ENCODE data around the gene DNAJC17. TPM values are rescaled to one million over a fixed set of nuclear protein-coding genes. Genes with fewer than 3 reads are reported as not detected.

DNAJC17 gene
- total and polyA plus RNA-seq, 2 of the 13 experiments (the other 11 are each of a cell fraction or from before 2014, with no cell fraction given) = 22.2 to 26.5 TPM

DNA sequence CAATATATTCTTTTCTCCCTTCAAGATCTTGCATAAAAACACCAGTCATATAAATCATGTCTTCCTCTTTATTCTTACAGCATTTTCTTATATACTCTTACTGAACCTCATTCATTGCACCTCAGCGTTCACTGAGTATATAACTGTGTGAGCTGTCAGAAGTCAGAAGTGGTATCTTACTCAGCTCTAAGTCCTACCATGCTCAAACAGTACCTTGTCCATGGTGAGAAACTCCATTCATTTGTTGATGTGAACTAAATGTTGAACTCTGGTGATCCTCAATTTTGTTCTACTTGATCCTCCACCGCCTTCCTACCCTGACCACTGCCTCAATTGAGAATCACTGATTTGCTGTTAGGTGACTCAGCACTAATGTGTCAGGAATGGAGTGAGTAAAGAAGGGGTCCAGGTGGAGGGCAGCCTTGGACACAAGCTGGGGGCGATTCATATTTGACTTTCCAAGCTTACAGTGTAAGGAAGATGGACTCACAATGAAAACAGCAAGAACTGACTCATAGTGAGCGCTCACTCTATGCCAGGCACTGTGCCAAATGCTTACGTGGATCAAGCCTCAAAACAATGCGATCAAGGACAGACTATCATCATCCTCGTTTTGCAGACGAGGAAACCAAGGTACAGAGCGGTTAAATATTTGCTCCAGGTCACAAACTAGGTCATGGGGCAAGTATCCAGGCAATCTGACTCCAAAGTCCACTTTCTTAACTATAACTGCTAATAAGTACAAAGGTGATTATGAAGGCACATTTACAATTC lies 13.9 kb downstream of the DNAJC17 start (continued):
- 0 out of 2 replicates have a peak, but pooled peaks have one; percentile 19 for TF ChIP-seq ZBTB4 (CRISPR knock-in tag; IDR thresholded peaks at IDR 0.05; ENCODE audit: borderline replicate concordance)
- peak; percentile 95 for TF ChIP-seq NR2F6 (IDR thresholded peaks at IDR 0.05)
- TF ChIP-seq NR2F6 (CRISPR knock-in tag; IDR thresholded peaks at IDR 0.05) = peak; percentile 95
- TF ChIP-seq RFX5 (IDR thresholded peaks at IDR 0.05; ENCODE audit: low read depth, low read length) = peak; percentile 8; the same call in 1 of the 2 replicates
- 0 out of 2 replicates have a peak, but pooled peaks have one; percentile 6 for TF ChIP-seq TCF7 (IDR thresholded peaks at IDR 0.05; ENCODE audit: low read depth)
- peak; percentile 90 for TF ChIP-seq HDAC2 (CRISPR knock-in tag; IDR thresholded peaks at IDR 0.05)
- TF ChIP-seq NR2F2 (IDR thresholded peaks at IDR 0.05; ENCODE audit: borderline replicate concordance, low read depth) = peak; percentile 86
- peak; percentile 72 to 95 for TF ChIP-seq MAFK (conservative IDR thresholded peaks at IDR 0.05 in 1 of 2, IDR thresholded peaks at IDR 0.05 in 1 of 2; ENCODE audit: low read length in 2 of 2)
- TF ChIP-seq, protein P1, sequence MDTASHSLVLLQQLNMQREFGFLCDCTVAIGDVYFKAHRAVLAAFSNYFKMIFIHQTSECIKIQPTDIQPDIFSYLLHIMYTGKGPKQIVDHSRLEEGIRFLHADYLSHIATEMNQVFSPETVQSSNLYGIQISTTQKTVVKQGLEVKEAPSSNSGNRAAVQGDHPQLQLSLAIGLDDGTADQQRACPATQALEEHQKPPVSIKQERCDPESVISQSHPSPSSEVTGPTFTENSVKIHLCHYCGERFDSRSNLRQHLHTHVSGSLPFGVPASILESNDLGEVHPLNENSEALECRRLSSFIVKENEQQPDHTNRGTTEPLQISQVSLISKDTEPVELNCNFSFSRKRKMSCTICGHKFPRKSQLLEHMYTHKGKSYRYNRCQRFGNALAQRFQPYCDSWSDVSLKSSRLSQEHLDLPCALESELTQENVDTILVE (CRISPR knock-in tag; IDR thresholded peaks at IDR 0.05) = peak; percentile 69; the same call in 1 of the 2 replicates
- peak; percentile 22; the same call in 1 of the 2 replicates for TF ChIP-seq ZNF629 (CRISPR knock-in tag; conservative IDR thresholded peaks at IDR 0.05)
- peak in 1 of 2 experiments; percentile 84; a peak in 2 of 4 replicates for TF ChIP-seq EP300 (IDR thresholded peaks at IDR 0.05; ENCODE audit: low read depth in 2 of 2, low read length in 2 of 2)
- TF ChIP-seq EP300 (CRISPR knock-in tag; IDR thresholded peaks at IDR 0.05; ENCODE audit: borderline replicate concordance) = peak; percentile 45
- TF ChIP-seq JUN (CRISPR knock-in tag; IDR thresholded peaks at IDR 0.05) = peak; percentile 31; the same call in 1 of the 2 replicates
- TF ChIP-seq RXRB (CRISPR knock-in tag; IDR thresholded peaks at IDR 0.05; ENCODE audit: borderline replicate concordance) = peak; percentile 95
- TF ChIP-seq NR2F1 (CRISPR knock-in tag; IDR thresholded peaks at IDR 0.05) = peak; percentile 83 to 94
- peak; percentile 58 for TF ChIP-seq PHF21A (CRISPR knock-in tag; IDR thresholded peaks at IDR 0.05)
- TF ChIP-seq NR0B2 (CRISPR knock-in tag; IDR thresholded peaks at IDR 0.05) = no peak
- TF ChIP-seq NFE2L2 (IDR thresholded peaks at IDR 0.05; ENCODE audit: low read length) = peak; percentile 98
- no peak for TF ChIP-seq RERE (CRISPR knock-in tag; IDR thresholded peaks at IDR 0.05; ENCODE audit: low read depth)
- peak; percentile 28; the same call in 1 of the 2 replicates for TF ChIP-seq KLF11 (CRISPR knock-in tag; IDR thresholded peaks at IDR 0.05)

All from HepG2 (cell line).